GM04504 (cell line): ENCODE measurements around the gene SPDYE16.
A peak's percentile ranks its signal among the peaks of the same experiment; 100 is the strongest.
"Not testable (repeated sequence)": the region's sequence is repeated elsewhere in the genome, so short reads cannot be mapped to it uniquely, and the experiment has no call there.

Experiments used
- DNase-seq: peaks from one replicate; pipeline ENCODE4 v3.0.0-alpha.2; 2012; ENCODE audit warnings: low read depth

The SPDYE16 gene

DNA sequence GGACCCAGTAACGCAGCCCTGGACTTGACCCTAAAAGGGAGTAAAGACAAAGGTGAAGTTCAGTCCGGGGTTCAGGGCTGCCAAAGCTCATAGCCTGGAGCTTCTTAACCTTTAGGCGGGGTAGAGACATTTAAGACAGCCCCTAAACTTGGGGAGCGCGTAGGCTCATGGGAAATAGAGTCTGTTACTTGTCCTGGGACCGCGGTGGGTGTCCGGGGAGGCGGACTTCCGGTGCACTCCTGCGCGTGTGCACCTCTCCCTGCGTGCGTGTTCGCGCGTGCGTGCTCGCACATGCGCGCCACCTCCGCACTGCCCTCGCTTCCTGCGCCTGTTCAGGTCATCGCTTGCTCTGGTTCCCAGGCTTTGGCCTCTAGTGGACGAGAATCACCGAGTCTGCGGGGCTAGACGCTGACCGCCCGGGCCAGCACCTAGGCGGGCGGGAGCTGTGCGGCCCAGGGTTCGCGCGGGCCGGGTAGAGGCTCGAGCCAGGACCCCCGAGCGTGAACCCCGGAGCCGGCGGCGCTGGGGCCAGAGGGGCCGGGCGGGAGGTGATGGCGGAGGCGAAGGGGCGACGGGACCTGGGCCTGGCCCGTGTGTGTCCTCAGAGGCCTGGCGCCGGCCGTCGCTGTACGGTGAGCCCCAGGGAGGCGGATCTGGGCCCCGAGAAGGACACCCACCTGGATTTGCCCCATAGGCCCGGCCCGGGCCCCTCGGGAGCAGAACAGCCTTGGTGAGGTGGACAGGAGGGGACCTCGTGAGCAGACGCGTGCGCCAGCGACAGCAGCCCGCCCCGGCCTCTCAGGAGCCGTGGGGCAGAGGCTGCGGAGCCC lies 6.1 kb upstream of the SPDYE16 start:
- peak; percentile 58 for DNase-seq

DNA sequence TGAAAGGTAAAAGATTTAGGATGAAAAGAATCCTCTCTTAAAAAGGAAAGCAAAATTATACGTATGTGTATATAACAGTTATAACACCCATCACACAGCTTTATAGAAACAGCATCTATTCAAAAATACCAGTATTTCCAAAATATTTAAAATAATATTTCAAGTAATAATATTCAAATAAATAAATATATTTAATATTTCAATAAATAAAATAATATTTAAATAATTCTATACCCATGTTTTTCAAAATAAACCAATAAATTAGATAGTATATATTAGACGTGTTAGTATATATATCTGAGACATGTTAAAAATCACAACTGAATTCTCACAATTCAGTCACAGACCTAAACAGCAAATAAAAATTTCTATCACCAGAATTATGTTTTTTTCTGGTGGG lies 11.5 kb downstream of the SPDYE16 start:
- not testable (repeated sequence) for DNase-seq

DNA sequence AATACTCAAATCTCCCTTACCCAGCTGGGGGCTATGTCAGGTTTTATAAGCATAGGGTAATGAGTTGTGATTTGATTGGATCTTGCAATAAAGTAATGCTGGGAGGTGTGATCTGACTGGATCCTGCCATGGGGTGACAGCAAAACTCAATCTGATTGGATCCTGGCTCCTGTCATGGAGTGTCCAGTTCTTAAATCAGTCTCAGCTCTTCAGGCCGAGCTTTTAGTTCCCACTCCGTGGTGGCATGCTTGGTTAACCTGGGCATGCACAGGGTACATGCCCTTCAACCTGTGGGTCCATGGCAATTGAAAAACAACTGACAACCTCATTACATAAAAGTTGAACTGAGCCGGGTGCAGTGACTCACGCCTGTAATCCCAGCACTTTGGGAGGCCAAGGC lies 16.9 kb downstream of the SPDYE16 start:
- not testable (repeated sequence) for DNase-seq

DNA sequence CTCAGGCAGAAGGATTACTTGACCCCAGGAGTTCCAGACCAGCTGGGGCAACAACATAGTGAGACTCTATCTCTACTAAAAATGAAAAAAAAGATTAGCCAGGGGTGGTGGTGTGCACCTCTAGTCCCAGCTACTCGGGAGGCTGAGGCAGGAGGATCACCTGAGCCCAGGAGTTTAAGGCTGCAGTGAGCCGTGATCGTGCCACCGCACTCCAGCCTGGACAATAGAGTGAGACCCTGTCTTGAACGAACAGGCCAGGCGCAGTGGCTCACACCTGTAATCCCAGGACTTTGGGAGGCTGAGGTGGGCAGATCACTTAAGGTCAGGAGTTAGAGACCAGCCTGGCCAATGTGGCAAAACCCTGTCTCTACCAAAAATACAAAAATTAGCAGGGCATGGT lies 26.2 kb downstream of the SPDYE16 start:
- not testable (repeated sequence) for DNase-seq

DNA sequence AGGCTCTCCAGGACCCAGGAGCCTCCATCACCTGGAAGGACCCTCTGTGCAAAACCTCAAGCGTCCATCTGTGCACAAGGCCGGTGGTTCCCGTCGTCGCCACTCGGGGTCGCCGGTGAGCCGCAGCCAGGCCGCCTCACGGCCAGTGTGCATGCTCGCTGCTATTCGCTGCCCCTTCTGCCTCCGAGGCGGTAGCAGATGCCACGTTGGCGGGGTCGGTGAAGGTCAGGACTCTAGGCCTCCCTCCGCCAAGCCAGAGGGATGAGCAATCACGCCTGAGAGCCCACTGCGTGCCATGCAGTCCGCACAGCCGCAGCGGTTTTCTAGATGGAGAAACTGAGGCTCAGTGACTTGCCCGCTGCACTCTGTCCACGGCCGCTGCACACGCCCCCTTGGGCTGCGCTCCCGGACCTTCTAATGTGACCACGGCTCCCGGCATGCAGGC lies 27.1 kb downstream of the SPDYE16 start:
- peak; percentile 16 for DNase-seq

DNA sequence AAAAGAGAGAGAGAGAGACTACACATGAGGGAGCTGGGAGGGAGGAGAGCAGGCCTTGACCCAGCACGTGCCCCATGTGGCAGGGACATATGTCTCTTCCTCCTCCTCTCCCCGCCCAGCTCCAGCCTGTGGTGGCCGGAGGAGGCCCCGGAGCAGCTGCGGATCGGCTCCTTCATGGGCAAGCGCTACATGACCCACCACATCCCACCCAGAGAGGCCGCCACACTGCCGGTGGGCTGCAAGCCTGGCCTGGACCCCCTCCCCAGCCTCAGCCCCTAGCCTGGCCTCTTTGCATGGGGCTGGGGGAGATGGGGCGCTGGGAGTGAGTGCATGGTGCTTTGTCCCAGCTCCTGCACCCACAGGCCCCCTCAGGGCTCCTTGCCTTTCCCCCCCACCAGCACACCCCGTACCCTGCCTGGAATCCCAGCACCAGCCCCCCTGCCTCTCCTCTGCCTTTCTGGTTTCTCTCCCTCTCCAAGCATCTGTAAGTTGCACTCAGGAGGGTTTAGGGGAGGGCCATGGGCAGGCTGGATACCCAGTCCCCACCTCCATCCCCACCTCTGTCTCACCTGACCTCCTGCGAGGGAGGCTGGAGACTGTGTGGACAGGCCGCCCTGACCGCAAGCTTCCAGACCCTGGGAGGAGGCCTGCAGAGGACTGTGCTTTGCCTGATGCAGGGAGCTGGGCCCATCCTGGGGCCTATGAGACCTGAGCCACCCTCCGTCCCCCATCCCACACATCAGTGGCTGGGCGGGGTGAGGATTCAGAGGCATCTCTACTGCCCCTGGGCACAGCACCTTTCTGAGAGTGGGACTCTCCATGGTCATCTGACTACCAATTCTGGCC lies 27.9 kb downstream of the SPDYE16 start:
- no peak for DNase-seq

DNA sequence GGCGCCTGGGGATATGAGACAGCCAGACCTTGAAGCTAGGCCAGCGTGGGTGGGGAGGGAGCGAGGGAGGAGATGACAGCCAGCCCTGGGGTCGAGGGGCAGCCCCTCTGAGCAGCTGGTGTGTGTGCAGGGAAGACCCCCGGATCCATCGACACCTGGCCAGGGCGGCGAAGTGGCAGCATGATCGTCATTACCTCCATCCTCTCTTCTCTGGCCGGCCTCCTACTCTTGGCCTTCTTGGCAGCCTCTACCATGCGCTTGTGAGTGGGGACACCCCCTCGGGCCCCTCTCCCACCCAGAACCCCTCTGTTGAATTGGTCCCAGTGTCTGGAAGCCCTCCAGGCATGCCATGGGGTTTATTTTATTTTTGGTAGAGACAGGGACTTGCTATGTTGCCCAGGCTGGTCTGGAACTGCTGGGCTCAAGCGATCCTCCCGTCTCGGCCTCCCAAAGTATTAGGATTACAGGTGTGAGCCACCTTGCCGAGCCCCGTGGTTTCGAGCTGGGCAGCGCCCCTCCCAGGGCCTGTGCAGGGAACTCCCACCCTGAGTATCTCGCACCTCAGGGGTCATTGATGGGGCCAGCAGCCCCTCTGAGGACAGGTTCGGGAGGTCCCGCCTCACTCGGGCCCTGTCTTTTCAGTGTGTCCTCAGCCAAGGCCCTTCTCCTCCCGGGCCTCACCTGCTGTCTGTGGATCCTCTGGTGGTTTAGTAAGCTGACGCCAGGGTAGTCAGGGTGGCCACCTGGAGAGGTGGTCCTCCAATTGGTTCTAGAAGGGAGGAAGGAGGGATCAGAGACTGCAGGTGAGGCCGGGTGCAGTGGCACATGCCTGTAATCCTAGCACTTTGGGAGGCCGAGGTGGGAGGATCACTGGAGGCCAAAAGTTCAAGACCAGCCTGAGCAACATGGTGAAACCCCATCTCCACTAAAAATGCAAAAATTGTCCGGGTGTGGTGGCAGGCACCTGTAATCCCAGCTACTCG lies 29.0 kb downstream of the SPDYE16 start:
- DNase-seq: no peak

DNA sequence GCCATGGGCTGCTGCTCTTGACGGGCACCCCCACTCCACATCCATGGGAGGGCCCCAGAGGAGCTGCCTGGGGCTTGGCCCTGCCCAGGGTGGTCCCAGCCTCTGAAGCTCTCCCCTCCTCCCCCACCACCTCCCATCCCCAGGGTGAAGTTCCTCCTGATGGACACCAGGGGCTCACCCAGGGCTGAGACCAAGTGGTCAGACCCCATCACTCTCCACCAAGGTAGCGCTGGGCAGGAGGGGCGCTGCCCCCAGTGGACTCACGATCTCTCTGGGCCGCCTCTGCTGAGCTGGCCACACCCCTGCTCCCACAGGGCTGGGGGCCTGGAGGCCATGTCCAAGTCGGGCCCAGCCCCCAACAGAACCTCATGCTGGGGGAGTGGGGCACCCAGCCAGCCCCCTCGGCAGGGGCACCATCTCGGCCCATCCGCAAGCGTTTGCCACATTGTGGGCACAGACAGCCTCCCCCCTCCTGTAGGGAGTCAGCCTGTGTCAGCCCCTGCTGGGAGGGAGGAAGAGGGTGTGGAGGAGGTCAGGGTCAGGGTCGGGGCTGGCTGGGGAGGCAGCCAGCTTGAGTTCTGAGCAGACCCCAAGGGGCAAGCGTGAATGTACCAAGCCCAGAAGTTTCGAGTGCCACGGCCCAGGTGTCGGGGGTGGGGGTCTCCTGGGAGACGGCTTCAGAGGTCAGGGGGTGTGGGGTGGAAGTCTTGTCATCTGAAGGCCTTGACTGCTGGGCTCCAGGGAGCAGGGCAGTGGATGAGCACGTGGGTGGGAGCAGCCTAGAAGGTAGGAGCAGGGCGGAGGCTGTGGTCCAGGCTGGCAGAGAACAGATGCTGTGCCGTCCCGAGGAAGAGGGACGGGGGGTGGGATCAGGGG lies 29.9 kb downstream of the SPDYE16 start:
- no peak for DNase-seq

DNA sequence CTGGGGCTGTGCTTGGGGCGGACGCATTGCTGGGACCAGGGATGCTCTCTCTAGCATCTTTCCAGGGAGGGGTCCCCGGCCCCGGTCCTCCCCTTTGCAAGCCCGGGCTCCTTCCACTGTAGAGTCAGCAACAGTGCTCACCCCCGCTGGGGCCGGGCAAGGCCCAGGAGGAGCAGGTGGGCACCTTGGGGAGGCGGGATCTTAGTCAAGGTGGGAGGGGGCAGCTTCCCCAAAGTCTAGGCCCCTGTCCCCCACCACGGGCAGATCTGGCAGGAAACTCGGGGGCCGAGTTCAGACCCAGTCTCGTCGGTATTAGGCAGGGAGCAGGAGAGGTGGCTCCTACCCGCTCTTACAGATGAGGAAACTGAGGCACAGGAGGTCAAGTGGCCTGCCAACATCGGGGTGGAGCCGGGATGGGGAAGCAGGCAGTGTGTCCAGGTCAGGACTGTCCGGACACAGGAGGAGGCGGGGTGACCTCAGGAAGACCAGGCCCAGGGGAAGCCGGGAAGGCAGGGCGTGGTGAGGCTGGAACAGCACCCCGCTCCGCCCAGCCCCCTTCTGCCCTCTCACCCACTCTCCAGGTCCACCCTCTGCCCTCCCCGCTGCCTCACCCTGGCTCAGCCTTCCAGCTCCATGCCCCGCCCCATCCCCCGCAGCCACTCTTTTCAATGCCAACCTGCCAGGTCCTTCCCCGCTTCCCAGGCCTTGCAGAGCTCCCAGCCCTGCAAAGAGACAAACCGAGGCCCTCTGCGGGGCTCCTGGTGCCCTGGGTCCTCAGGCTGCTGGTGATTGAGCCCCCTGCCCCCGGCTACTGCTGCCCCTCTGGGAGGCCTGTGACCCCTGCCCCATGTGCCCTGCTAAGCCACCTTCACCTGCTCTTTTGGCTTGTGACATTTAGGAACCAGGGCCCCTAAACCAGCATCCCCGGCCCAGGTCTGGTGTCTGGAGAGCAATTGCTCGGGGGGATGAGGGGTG lies 30.9 kb downstream of the SPDYE16 start:
- not testable (repeated sequence) for DNase-seq

GRCh38 chr7:76511200-76511910 lies 31.7 kb downstream of the SPDYE16 start:
- not testable (repeated sequence) for DNase-seq

- no peak for DNase-seq
Observed at GRCh38 chr7:76509931-76510877, 32.9 kb downstream of the SPDYE16 start, which contains the start of gene UPK3B. TSS of gene UPK3B (plus strand) at chr7:76510552. CDS start at chr7:76510653, 101 bp downstream.

GRCh38 chr7:76507723-76508406 lies 35.2 kb downstream of the SPDYE16 start:
- DNase-seq: no peak

DNA sequence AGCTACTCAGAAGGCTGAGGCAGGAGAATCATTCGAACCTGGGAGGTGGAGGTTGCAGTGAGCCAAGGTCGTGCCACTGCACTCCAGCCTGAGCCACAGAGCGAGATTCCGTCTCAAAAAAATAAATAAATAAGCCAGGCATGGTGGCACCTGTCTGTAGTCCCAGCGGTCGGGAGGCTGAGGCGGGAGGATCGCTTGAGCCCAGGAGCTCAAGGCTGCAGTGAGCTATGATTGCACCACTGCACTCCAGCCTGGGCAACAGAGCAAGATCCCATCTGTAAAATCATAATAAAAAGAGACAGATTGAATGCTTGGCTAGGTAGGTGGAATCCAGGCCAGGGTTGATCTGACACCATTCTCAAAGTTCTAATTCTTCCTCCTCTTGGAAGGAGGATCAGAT lies 36.5 kb downstream of the SPDYE16 start:
- DNase-seq: not testable (repeated sequence)

- DNase-seq: no peak
Observed at GRCh38 chr7:76506081-76506440, 37.0 kb downstream of the SPDYE16 start.

GRCh38 chr7:76505168-76506080 lies 37.7 kb downstream of the SPDYE16 start:
- no peak for DNase-seq
